C4-2B (cell line): Measurements from ENCODE around the gene CFAP54.
"Not testable (repeated sequence)": the region's sequence is repeated elsewhere in the genome, so short reads cannot be mapped to it uniquely, and the experiment has no call there.

Experiments used
- CTCF ChIP-seq: fragments of 450-650 bp; conservative IDR thresholded peaks from 2 replicates; pipeline ENCODE4 v1.5.1; 2017; ENCODE audit warnings: mild to moderate bottlenecking
- ZFX ChIP-seq: fragments of 450-650 bp; IDR thresholded peaks from 2 replicates; pipeline ENCODE4 v1.6.1; 2017

DNA sequence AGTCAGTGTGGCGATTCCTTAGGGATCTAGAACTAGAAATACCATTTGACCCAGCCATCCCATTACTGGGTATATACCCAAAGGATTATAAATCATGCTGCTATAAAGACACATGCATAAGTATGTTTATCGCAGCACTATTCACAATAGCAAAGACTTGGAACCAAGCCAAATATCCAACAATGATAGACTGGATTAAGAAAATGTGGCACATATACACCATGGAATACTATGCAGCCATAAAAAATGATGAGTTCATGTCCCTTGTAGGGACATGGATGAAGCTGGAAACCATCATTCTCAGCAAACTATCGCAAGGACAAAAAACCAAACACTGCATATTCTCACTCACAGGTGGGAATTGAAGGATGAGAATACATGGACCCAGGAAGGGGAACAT lies 186.1 kb downstream of the CFAP54 start:
- not testable (repeated sequence) for TF ChIP-seq ZFX, CTCF
